HG03097 (cell line): ENCODE measurements around the gene SMIM5.

ENCODE experiments used
- ATAC-seq: cut with Tn5 transposase; IDR thresholded peaks from one replicate; pipeline ENCODE4 v1.9.1; 2021; ENCODE audit not compliant: unreplicated experiment, low FRiP score

Gene SMIM5

GRCh38 chr17:75638893-75639292 lies 5.7 kb downstream of the SMIM5 start:
- no peak for ATAC-seq

GRCh38 chr17:75639327-75639726 lies 6.1 kb downstream of the SMIM5 start:
- no peak for ATAC-seq

GRCh38 chr17:75639771-75640555 lies 6.7 kb downstream of the SMIM5 start:
- no peak for ATAC-seq

- no peak for ATAC-seq
Measured at GRCh38 chr17:75640556-75641119, 7.4 kb downstream of the SMIM5 start.

GRCh38 chr17:75641343-75641742 lies 8.1 kb downstream of the SMIM5 start:
- ATAC-seq = no peak

GRCh38 chr17:75642182-75642783 lies 9.0 kb downstream of the SMIM5 start:
- no peak for ATAC-seq

- no peak for ATAC-seq
Measured at GRCh38 chr17:75642784-75643642, 9.8 kb downstream of the SMIM5 start.

GRCh38 chr17:75643643-75644017 lies 10.4 kb downstream of the SMIM5 start:
- ATAC-seq = no peak

- ATAC-seq = no peak
Measured at GRCh38 chr17:75645501-75645888, 12.3 kb downstream of the SMIM5 start.

GRCh38 chr17:75645889-75646637 lies 12.8 kb downstream of the SMIM5 start:
- ATAC-seq = peak; percentile 73

- no peak for ATAC-seq
Measured at GRCh38 chr17:75646638-75646992, 13.4 kb downstream of the SMIM5 start.

GRCh38 chr17:75647061-75647460 lies 13.8 kb downstream of the SMIM5 start:
- no peak for ATAC-seq

- no peak for ATAC-seq
Measured at GRCh38 chr17:75647921-75648320, 14.7 kb downstream of the SMIM5 start.

GRCh38 chr17:75649687-75650086 lies 16.5 kb downstream of the SMIM5 start:
- ATAC-seq = no peak

GRCh38 chr17:75650874-75651273 lies 17.6 kb downstream of the SMIM5 start:
- ATAC-seq = no peak

- no peak for ATAC-seq
Measured at GRCh38 chr17:75652341-75652740, 19.1 kb downstream of the SMIM5 start.

GRCh38 chr17:75652934-75653549 lies 19.8 kb downstream of the SMIM5 start:
- ATAC-seq = no peak

GRCh38 chr17:75654176-75654575 lies 20.9 kb downstream of the SMIM5 start:
- no peak for ATAC-seq

GRCh38 chr17:75658237-75658636 lies 25.0 kb downstream of the SMIM5 start:
- no peak for ATAC-seq

- ATAC-seq = no peak
Measured at GRCh38 chr17:75661531-75661930, 28.3 kb downstream of the SMIM5 start.
